Type B pancreatic cell (in vitro differentiated cells): ENCODE data around the gene B9D2. TPM values are rescaled to one million over a fixed set of nuclear protein-coding genes. Genes with fewer than 3 reads are reported as not detected.
"Not testable (repeated sequence)": the region's sequence is repeated elsewhere in the genome, so short reads cannot be mapped to it uniquely, and the experiment has no call there.

Source experiments
- DNase-seq: peaks from one replicate; pipeline ENCODE4 v3.0.0; 2021; ENCODE audit warnings: mixed read lengths; ENCODE audit not compliant: unreplicated experiment; ENCODE audit errors: extremely low spot score
- H3K27ac Mint-ChIP-seq: 2 replicates; pipeline ENCODE4 v1.8.0; 2021; ENCODE audit warnings: mild to moderate bottlenecking, mixed read lengths
- H3K27me3 Mint-ChIP-seq: 2 replicates; pipeline ENCODE4 v1.8.0; 2021; ENCODE audit warnings: mixed read lengths
- H3K36me3 Mint-ChIP-seq: 2 replicates; pipeline ENCODE4 v1.8.0; 2021; ENCODE audit warnings: mixed read lengths
- H3K4me1 Mint-ChIP-seq: one replicate; pipeline ENCODE4 v1.8.0; 2021; ENCODE audit warnings: mixed read lengths; ENCODE audit not compliant: unreplicated experiment
- H3K4me3 Mint-ChIP-seq: 2 replicates; pipeline ENCODE4 v1.8.0; 2021; ENCODE audit warnings: mild to moderate bottlenecking, mixed read lengths
- H3K9me3 Mint-ChIP-seq: 2 replicates; pipeline ENCODE4 v1.8.0; 2021; ENCODE audit warnings: mixed read lengths
- total RNA-seq: library from RNA; stranded (reverse); gene quantifications from 2 replicates; pipeline ENCODE4 v1.2.1, GENCODE V29; 2021; ENCODE audit warnings: low replicate concordance
- TF ChIP-seq, protein P1 (sequence below): fragments of 200-600 bp; sonication (generic); conservative IDR thresholded peaks from 2 replicates; pipeline ENCODE4 v1.5.0; 2021; ENCODE audit warnings: antibody characterized with exemption, mild to moderate bottlenecking

Gene B9D2
- total RNA-seq, 1 donor from 2014 or later: 8.8 TPM

GRCh38 chr19:41409288-41409687 lies 45.3 kb upstream of the B9D2 start:
- H3K4me1 Mint-ChIP-seq: peaks cover 17% of the 10 kb centered on the region
- H3K27ac Mint-ChIP-seq: peak overlapping the region; percentile 88
- H3K36me3 Mint-ChIP-seq: no peaks in the 10 kb centered on the region
- peak overlapping the region; percentile 6 for H3K4me3 Mint-ChIP-seq
- H3K9me3 Mint-ChIP-seq: no peaks in the 10 kb centered on the region
- DNase-seq: no peak
- TF ChIP-seq, protein P1, sequence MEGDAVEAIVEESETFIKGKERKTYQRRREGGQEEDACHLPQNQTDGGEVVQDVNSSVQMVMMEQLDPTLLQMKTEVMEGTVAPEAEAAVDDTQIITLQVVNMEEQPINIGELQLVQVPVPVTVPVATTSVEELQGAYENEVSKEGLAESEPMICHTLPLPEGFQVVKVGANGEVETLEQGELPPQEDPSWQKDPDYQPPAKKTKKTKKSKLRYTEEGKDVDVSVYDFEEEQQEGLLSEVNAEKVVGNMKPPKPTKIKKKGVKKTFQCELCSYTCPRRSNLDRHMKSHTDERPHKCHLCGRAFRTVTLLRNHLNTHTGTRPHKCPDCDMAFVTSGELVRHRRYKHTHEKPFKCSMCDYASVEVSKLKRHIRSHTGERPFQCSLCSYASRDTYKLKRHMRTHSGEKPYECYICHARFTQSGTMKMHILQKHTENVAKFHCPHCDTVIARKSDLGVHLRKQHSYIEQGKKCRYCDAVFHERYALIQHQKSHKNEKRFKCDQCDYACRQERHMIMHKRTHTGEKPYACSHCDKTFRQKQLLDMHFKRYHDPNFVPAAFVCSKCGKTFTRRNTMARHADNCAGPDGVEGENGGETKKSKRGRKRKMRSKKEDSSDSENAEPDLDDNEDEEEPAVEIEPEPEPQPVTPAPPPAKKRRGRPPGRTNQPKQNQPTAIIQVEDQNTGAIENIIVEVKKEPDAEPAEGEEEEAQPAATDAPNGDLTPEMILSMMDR: no peak
- no peaks in the 10 kb centered on the region for H3K27me3 Mint-ChIP-seq

- H3K9me3 Mint-ChIP-seq, DNase-seq, H3K4me3 Mint-ChIP-seq, H3K27me3 Mint-ChIP-seq, H3K36me3 Mint-ChIP-seq: not testable (repeated sequence)
- H3K4me1 Mint-ChIP-seq: peaks cover 17% of the 10 kb centered on the region
- peak overlapping the region; percentile 88 for H3K27ac Mint-ChIP-seq
Observed at GRCh38 chr19:41408846-41409245, 44.9 kb upstream of the B9D2 start.

- Mint-ChIP-seq H3K27me3 (no peaks in the 10 kb centered on the region), H3K27ac (no peak overlapping the region), H3K4me1 (peaks cover 17% of the 10 kb centered on the region), H3K36me3 (no peaks in the 10 kb centered on the region), H3K9me3 (no peaks in the 10 kb centered on the region), H3K4me3 (no peak overlapping the region)
- TF ChIP-seq, protein P1: no peak
- no peak for DNase-seq
Observed at GRCh38 chr19:41408256-41408655, 44.3 kb upstream of the B9D2 start.

- peaks cover 17% of the 10 kb centered on the region for H3K4me1 Mint-ChIP-seq
- H3K4me3 Mint-ChIP-seq: no peak overlapping the region
- no peak for DNase-seq
- no peaks in the 10 kb centered on the region for H3K9me3 Mint-ChIP-seq
- H3K27me3 Mint-ChIP-seq: no peaks in the 10 kb centered on the region
- H3K27ac Mint-ChIP-seq: peak overlapping the region; percentile 85
- TF ChIP-seq, protein P1: no peak
- H3K36me3 Mint-ChIP-seq: no peaks in the 10 kb centered on the region
Observed at GRCh38 chr19:41407271-41407670, 43.3 kb upstream of the B9D2 start.

DNA sequence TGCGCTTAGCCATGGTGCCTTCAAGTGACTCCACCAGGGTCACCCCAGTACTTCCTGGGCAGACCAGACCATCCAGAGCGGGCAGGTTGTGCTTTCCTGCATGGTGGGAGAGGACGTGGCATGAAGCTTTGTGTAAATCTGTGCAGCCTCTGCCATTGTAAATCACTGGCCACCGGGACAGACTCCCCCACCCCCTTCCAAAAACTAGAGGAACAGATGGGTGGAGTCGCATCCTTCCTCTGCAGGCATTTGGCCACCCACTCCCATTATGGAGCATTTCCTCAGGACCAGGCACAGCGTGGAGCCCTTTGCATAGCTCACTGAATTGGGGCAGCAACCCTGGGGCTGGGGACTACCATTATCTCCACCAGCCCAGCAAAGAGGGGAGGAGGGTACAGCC lies 41.8 kb upstream of the B9D2 start:
- Mint-ChIP-seq H3K9me3 (no peaks in the 10 kb centered on the region), H3K4me1 (peaks cover 17% of the 10 kb centered on the region), H3K27ac (no peak overlapping the region)

GRCh38 chr19:41403181-41403970 lies 39.4 kb upstream of the B9D2 start:
- H3K36me3 Mint-ChIP-seq: no peaks in the 10 kb centered on the region
- H3K4me3 Mint-ChIP-seq: no peak overlapping the region
- TF ChIP-seq, protein P1: no peak
- H3K4me1 Mint-ChIP-seq: peaks cover 17% of the 10 kb centered on the region
- no peaks in the 10 kb centered on the region for H3K27me3 Mint-ChIP-seq
- H3K9me3 Mint-ChIP-seq: no peaks in the 10 kb centered on the region
- DNase-seq: no peak
- no peak overlapping the region for H3K27ac Mint-ChIP-seq

More for the DNA sequence above, 41.8 kb upstream of the B9D2 start:
- H3K27me3 Mint-ChIP-seq: no peaks in the 10 kb centered on the region
- TF ChIP-seq, protein P1: no peak
- H3K4me3 Mint-ChIP-seq: no peak overlapping the region
- no peaks in the 10 kb centered on the region for H3K36me3 Mint-ChIP-seq
- no peak for DNase-seq
